ENCODE measurements around the gene NME2. TPM values are rescaled to one million over a fixed set of nuclear protein-coding genes. Genes with fewer than 3 reads are reported as not detected.

NME2 gene
- 428 and 585 TPM in 2 replicates for total RNA-seq

DNA sequence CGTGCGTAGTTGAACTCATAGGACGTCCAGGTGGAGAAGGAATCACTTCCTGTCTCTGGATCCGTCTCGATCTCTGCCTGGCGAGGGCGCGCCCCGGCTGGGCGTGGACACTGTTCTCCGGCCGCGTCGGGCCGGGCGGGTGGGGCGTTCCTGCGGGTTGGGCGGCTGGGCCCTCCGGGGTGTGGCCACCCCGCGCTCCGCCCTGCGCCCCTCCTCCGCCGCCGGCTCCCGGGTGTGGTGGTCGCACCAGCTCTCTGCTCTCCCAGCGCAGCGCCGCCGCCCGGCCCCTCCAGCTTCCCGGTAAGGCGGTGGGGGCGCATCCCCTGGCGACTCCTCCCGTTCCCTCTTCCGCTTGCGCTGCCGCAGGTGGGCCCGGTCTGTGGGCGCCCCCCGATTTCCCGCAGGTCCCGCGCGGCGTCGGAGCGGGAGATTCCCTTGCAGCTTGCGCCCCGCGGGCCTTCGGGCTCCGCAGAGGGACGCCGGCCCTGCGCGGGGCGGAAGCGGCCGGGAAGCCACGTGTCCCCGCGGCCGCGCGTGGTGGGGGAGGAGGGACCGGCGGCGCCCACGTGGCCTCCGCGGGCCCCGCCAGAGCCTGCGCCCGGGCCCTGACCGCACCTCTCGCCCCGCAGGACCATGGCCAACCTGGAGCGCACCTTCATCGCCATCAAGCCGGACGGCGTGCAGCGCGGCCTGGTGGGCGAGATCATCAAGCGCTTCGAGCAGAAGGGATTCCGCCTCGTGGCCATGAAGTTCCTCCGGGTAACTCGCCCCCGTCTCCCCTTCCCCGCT lies at the start of gene NME2:
NME2 (plus strand) TSS at position 214 of the 789 bp plus-strand sequence; CDS start at position 634, 420 bp downstream.

GRCh38 chr17:51120739-51121619 lies 45.2 kb upstream of the NME2 start, which contains the start of gene SPAG9:
Gene SPAG9 (minus strand): TSS chr17:51120868. CDS start chr17:51120656, 212 bp downstream.

DNA sequence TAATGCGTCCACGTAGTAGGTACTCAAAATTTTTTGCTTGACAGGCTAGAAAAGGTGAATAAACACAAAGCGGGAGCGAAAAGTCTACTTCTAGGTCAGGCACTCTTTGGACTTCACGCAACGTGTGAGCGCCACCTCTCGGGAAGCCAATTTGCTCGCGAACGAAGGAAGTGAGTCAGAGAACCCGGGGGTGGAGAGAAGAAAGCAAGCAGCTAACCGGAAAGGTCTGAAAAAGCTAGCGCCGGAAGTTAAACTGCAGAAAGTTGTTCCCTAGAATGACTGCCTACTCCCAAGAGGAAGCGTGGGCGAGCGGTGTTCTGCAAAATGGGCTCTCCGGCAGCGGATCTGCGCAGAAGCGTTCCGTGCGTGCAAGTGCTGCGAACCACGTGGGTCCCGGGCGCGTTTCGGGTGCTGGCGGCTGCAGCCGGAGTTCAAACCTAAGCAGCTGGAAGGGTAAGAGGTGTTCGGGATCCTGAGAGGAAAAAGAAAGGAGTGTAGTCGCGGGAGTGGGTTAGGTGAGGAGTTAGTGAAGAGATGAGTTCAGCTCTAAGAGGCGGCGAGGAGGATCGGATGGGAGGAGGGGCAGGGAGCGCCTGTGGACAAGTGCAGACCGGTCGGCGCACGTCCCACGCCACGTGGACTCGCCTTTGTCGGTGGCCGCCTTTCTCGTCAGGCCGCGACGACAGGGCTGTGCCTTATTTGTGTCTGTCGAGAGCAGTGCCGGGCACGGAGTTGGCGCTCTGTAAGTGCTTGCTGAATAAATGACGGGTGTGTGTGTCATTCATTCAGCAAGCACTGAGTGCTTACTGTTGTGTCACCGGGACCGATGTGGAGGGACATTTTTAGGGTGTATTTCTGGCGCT lies 12.8 kb upstream of the NME2 start, which contains the start of gene NME1:
NME1 (plus strand) TSS at position 350 of the 863 bp plus-strand sequence. CDS start 2,096 bp downstream, outside the sequence.

Other genes starting within 250 kb of the NME2 start
- gene SPAG9, start 45.5 kb upstream of the NME2 start, total RNA-seq: 91.9 and 92.8 TPM in 2 replicates
- 58.4 and 106 TPM in 2 replicates for gene NME1, start 12.9 kb upstream of the NME2 start, total RNA-seq
- 10.3 and 12.9 TPM in 2 replicates for gene MBTD1, start 93.6 kb downstream of the NME2 start, total RNA-seq
- 43.5 and 44.1 TPM in 2 replicates for gene UTP18, start 94.1 kb downstream of the NME2 start, total RNA-seq